GF-D8 (cell line): ENCODE measurements around the gene PDLIM5.
A peak's percentile ranks its signal among the peaks of the same experiment; 100 is the strongest.
"Not testable (repeated sequence)": the region's sequence is repeated elsewhere in the genome, so short reads cannot be mapped to it uniquely, and the experiment has no call there.

Source experiments
- DNase-seq: peaks from one replicate; lab custom pipeline; 2025; lab: John Stamatoyannopoulos, UW

Gene PDLIM5

GRCh38 chr4:94451695-94452475 is at the start of gene PDLIM5:
TSS of gene PDLIM5 (plus strand) at chr4:94451942. CDS start at chr4:94455289, 3,347 bp downstream.
- DNase-seq = peak; percentile 73

GRCh38 chr4:94402439-94402838 is 49.3 kb upstream of the PDLIM5 start:
- not testable (repeated sequence) for DNase-seq

GRCh38 chr4:94403751-94404150 is 48.0 kb upstream of the PDLIM5 start:
- no peak for DNase-seq

GRCh38 chr4:94406668-94407437 is 44.9 kb upstream of the PDLIM5 start:
- DNase-seq = peak; percentile 56

- no peak for DNase-seq
These were observed 43.9 kb upstream of the PDLIM5 start for GRCh38 chr4:94407846-94408245.

GRCh38 chr4:94408549-94409374 is 43.0 kb upstream of the PDLIM5 start:
- no peak for DNase-seq

- DNase-seq = no peak
These were observed 42.4 kb upstream of the PDLIM5 start for GRCh38 chr4:94409375-94409679.

- DNase-seq = no peak
These were observed 41.8 kb upstream of the PDLIM5 start for GRCh38 chr4:94409962-94410361.

GRCh38 chr4:94410678-94411206 is 41.0 kb upstream of the PDLIM5 start:
- DNase-seq = no peak

GRCh38 chr4:94411296-94411695 is 40.4 kb upstream of the PDLIM5 start:
- DNase-seq = no peak

- no peak for DNase-seq
These were observed 39.6 kb upstream of the PDLIM5 start for GRCh38 chr4:94412019-94412657.

- no peak for DNase-seq
These were observed 39.1 kb upstream of the PDLIM5 start for GRCh38 chr4:94412658-94413038.

GRCh38 chr4:94413085-94413840 is 38.5 kb upstream of the PDLIM5 start:
- DNase-seq = no peak

GRCh38 chr4:94414907-94415306 is 36.8 kb upstream of the PDLIM5 start:
- no peak for DNase-seq

- no peak for DNase-seq
These were observed 36.3 kb upstream of the PDLIM5 start for GRCh38 chr4:94415448-94415847.

GRCh38 chr4:94416335-94416734 is 35.4 kb upstream of the PDLIM5 start:
- DNase-seq = no peak

GRCh38 chr4:94416981-94417380 is 34.8 kb upstream of the PDLIM5 start:
- no peak for DNase-seq

- no peak for DNase-seq
These were observed 32.2 kb upstream of the PDLIM5 start for GRCh38 chr4:94419549-94419948.

GRCh38 chr4:94419956-94420355 is 31.8 kb upstream of the PDLIM5 start:
- no peak for DNase-seq

- DNase-seq = no peak
These were observed 31.4 kb upstream of the PDLIM5 start for GRCh38 chr4:94420356-94420755.

- no peak for DNase-seq
These were observed 25.0 kb upstream of the PDLIM5 start for GRCh38 chr4:94426783-94427182.
